Activated naive CD4-positive, alpha-beta T cell treated with anti-CD3 and anti-CD28 coated beads, Interleukin-2, amount 50 U/mL, for 24 hours (primary cell): ENCODE measurements around the gene PTDSS2.
"Not testable (repeated sequence)": the region's sequence is repeated elsewhere in the genome, so short reads cannot be mapped to it uniquely, and the experiment has no call there.

ENCODE experiments used
- H3K27ac Mint-ChIP-seq: one replicate; pipeline ENCODE4 v1.8.0; 2021; ENCODE audit warnings: mild to moderate bottlenecking, mixed read lengths
- H3K27me3 Mint-ChIP-seq: one replicate; pipeline ENCODE4 v1.8.0; 2021; ENCODE audit warnings: mixed read lengths
- H3K36me3 Mint-ChIP-seq: one replicate; pipeline ENCODE4 v1.8.0; 2021; ENCODE audit warnings: mixed read lengths
- H3K4me1 Mint-ChIP-seq: one replicate; pipeline ENCODE4 v1.8.0; 2021; ENCODE audit warnings: mixed read lengths
- H3K4me3 Mint-ChIP-seq: one replicate; pipeline ENCODE4 v1.8.0; 2021; ENCODE audit warnings: mild to moderate bottlenecking, mixed read lengths
- H3K9me3 Mint-ChIP-seq: one replicate; pipeline ENCODE4 v1.8.0; 2021; ENCODE audit warnings: mixed read lengths

The PTDSS2 gene

DNA sequence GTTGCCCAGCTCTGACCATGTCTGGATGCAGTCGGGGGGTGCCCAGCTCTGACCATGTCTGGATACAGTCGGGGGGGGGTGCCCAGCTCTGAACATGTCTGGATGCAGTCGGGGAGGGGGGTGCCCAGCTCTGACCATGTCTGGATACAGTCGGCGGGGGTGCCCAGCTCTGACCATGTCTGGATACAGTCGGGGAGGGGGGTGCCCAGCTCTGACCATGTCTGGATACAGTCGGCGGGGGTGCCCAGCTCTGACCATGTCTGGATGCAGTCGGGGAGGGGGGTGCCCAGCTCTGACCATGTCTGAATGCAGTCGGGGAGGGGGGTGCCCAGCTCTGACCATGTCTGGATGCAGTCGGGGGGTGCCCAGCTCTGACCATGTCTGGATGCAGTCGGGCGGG, 39.4 kb upstream of the PTDSS2 start:
- H3K27ac Mint-ChIP-seq, H3K9me3 Mint-ChIP-seq, H3K36me3 Mint-ChIP-seq, H3K4me3 Mint-ChIP-seq, H3K27me3 Mint-ChIP-seq: not testable (repeated sequence)
- H3K4me1 Mint-ChIP-seq, result peaks cover 32% of the 10 kb centered on the region

DNA sequence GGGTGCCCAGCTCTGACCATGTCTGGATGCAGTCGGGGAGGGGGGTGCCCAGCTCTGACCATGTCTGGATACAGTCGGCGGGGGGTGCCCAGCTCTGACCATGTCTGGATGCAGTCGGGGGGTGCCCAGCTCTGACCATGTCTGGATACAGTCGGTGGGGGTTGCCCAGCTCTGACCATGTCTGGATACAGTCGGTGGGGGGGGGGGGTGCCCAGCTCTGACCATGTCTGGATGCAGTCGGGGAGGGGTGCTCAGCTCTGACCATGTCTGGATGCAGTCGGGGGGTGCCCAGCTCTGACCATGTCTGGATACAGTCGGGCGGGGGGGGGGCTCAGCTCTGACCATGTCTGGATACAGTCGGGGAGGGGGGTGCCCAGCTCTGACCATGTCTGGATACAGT, 38.6 kb upstream of the PTDSS2 start:
- not testable (repeated sequence) for H3K9me3 Mint-ChIP-seq
- peaks cover 39% of the 10 kb centered on the region for H3K4me1 Mint-ChIP-seq

DNA sequence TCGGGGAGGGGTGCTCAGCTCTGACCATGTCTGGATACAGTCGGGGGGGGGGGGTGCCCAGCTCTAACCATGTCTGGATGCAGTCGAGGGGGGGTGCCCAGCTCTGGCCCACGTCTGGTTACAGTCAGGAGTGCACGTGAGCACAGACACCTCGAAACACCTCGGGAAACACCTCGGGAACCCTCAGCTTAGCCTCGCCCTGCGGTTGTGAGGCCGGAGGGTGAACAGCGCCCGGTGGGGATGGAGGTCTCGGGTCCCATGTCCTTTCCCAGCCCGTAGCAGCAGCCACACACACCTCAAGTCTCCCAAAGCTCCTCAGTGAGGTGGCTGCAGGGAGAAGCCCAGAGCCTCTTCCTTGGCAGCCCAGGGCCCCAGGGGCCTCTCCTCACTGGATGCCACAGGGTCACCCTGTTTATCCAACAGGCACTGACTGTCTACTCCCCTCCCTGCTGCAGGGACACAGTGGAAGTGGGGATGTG, 37.4 kb upstream of the PTDSS2 start:
- Mint-ChIP-seq H3K9me3 (no peaks in the 10 kb centered on the region), H3K27ac (no peak overlapping the region), H3K4me3 (peak overlapping the region; percentile 74), H3K27me3 (no peaks in the 10 kb centered on the region), H3K4me1 (peaks cover 40% of the 10 kb centered on the region), H3K36me3 (no peaks in the 10 kb centered on the region)

More for the DNA sequence above, 38.6 kb upstream of the PTDSS2 start:
- not testable (repeated sequence) for H3K27ac Mint-ChIP-seq, H3K27me3 Mint-ChIP-seq, H3K4me3 Mint-ChIP-seq, H3K36me3 Mint-ChIP-seq

DNA sequence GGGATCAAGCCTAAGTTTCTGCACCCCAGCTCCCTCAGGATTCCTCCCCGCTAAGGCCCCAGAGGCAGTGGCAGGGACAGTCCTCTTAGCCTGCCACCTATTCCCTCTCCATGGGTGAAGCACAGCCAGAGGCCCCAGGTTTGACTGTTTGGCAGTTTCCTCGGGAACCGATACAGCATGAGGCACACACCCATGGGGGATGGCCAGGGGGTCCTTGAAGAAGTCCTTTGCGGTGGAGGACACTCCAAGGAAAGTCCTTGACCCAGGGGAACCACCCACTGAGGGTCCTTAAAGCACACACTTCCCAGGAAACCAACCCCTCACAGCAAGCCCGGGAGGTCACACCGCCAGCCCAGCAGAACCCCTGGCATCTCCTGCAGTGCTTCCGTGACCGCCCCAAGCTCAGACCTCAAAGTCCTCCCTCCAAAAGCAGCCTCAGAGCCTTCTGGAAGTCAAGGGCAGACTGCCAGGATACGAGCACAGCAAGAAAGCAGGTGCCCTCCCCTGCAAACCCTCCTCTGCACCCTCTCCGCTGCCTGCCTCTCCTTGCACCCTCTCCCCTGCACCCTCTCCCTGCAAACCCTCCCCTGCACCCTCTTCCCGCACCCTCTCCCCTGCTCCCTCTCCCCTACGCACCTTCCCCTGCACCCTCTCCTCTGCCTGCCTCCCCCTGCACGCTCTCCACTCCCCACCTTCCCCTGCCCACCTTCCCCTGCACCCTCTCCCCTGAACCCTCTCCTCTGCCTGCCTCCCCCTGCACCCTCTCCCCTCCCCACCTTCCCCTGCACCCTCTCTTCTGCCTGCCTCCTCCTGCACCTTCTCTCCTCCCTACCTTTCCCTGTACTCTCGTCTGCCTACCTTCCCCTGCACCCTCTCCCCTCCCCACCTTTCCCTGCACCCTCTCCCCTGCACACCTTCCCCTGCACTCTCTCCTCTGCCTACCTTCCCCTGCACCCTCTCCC, 36.7 kb upstream of the PTDSS2 start:
- Mint-ChIP-seq H3K4me3 (peak overlapping the region; percentile 74), H3K9me3 (no peaks in the 10 kb centered on the region), H3K27ac (peak overlapping the region; percentile 74), H3K4me1 (peaks cover 40% of the 10 kb centered on the region), H3K27me3 (no peaks in the 10 kb centered on the region), H3K36me3 (no peaks in the 10 kb centered on the region)

DNA sequence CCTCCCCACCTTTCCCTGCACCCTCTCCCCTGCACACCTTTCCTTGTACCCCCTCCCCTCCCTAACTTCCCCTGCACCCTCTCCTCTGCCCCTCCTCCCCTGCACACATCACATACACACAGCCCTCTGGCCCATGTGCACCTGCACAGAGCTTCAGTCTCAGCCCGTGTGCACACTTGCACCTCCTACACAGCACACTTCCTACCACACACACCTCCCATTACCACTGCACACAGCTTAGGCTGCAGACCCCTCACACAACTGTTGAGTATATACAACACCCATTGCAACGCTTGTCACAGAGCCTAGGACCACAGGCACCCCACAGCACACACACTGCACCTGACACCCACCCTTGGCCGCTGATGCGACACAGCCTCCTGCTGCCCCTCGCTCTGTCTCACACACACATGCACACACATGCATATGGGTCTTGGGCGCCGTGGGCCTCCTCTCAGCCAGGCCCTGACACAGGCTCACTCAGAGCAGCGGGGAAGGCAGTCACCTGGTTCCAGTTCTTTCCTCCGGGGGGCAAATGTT, 35.7 kb upstream of the PTDSS2 start:
- H3K9me3 Mint-ChIP-seq, result no peaks in the 10 kb centered on the region
- peaks cover 38% of the 10 kb centered on the region for H3K4me1 Mint-ChIP-seq
- no peaks in the 10 kb centered on the region for H3K36me3 Mint-ChIP-seq
- no peaks in the 10 kb centered on the region for H3K27me3 Mint-ChIP-seq
- peak overlapping the region; percentile 86 for H3K27ac Mint-ChIP-seq
- H3K4me3 Mint-ChIP-seq, result peak overlapping the region; percentile 85

DNA sequence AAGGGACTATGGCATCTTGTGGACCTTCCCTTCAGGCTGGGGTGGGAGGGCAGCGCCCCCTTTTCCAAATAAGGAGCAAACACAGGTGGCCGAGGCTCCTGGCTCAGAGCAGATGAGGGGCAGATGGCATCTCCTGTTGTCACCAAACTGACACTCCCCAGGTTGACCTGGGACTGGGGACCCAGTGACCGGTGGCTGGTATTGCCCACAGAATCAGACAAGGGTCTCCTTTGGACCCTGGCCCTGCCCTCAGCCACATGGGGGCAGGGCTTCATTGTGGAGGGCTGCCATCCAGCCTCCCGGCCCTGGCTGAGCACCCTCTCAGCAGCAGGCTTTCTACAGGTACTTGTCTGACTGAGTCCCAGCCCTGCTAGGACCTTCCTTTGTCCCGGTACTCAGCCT, 34.4 kb upstream of the PTDSS2 start:
- Mint-ChIP-seq H3K9me3 (no peaks in the 10 kb centered on the region), H3K27ac (peak overlapping the region; percentile 17), H3K27me3 (no peaks in the 10 kb centered on the region), H3K36me3 (no peaks in the 10 kb centered on the region), H3K4me1 (peaks cover 33% of the 10 kb centered on the region), H3K4me3 (peak overlapping the region; percentile 85)

DNA sequence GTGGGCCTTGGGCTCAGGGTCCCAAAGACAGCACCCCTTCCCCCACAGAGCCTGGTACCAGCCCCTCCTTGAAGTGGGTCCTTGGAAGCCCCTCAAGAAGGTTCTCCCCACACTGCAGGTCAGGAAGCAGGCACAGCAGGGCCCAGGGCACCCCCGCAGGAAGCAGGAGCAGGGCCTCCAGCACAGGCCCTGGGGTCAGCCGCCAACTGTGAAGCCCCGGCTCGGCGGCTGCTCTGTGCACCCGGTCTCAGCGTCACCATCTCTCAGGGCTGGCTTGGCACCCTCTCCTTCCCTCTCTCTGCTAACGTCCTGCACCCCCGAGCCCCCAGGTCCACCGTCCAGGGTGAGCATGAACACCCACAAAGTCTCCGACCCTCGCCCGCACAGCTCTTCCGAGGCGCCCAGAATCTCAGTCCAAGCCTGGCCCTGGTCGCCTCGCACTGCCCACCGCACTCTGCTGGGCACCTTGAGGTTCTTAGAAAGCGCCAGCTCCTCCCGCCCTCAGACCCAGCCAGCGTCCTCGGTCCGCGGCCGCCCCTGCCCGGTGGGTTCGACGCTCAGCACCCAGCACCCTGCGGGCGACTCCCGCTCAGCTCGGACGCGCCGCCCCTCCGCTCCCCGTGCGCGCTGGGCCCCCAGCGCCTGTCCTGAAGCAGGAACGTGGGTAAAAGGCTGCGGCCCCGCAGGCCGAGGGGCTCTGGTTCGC, 33.9 kb upstream of the PTDSS2 start:
- Mint-ChIP-seq H3K27ac (peak overlapping the region; percentile 59), H3K36me3 (no peaks in the 10 kb centered on the region), H3K4me3 (peak overlapping the region; percentile 85), H3K4me1 (peaks cover 33% of the 10 kb centered on the region), H3K27me3 (no peaks in the 10 kb centered on the region), H3K9me3 (no peaks in the 10 kb centered on the region)

DNA sequence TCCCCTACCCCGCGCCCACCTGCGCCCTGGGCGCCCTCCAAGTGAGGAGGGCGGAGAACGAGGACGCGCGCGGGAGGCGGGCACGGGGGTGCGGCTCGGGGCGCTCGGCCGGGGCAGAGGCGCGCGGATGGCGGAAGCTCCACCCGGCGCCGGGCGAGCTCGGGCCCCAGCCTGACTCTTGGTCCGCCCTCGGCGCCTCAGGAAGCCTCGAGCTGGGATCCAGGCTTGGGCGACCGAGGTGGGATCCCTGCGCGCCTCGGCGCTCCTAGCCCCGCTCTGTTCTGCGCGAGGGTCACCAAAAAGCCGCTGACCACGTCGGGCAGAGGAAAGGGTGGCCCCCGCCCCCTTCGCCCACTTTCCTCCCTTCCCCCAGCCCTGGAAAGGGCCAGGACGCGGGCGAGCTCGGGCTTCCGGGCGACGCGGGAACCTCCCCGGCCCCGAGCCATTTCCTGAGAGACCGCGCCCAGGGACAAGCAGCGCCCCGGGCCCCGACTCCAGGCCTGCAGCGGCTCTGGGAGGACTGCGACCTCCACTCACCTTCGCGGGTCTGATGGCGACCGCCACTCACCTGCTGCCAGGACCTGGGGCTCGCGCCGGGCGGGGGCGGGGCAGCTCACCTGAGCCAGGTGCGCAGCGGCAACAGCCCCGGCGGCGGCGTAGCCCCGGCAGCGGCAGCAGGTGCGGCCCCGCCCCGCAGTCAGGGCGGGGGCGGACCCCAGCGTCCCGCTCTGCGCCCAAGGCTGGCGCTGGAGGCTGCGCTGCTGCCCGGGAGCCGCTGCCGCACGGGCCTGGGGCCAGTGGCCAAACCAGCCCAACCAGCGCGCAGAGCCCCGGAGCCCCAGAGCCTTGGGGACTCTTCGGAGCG, 33.1 kb upstream of the PTDSS2 start:
- H3K27me3 Mint-ChIP-seq, result no peaks in the 10 kb centered on the region
- no peaks in the 10 kb centered on the region for H3K9me3 Mint-ChIP-seq
- peaks cover 33% of the 10 kb centered on the region for H3K4me1 Mint-ChIP-seq
- no peaks in the 10 kb centered on the region for H3K36me3 Mint-ChIP-seq
- peak overlapping the region; percentile 85 for H3K4me3 Mint-ChIP-seq
- H3K27ac Mint-ChIP-seq, result no peak overlapping the region

DNA sequence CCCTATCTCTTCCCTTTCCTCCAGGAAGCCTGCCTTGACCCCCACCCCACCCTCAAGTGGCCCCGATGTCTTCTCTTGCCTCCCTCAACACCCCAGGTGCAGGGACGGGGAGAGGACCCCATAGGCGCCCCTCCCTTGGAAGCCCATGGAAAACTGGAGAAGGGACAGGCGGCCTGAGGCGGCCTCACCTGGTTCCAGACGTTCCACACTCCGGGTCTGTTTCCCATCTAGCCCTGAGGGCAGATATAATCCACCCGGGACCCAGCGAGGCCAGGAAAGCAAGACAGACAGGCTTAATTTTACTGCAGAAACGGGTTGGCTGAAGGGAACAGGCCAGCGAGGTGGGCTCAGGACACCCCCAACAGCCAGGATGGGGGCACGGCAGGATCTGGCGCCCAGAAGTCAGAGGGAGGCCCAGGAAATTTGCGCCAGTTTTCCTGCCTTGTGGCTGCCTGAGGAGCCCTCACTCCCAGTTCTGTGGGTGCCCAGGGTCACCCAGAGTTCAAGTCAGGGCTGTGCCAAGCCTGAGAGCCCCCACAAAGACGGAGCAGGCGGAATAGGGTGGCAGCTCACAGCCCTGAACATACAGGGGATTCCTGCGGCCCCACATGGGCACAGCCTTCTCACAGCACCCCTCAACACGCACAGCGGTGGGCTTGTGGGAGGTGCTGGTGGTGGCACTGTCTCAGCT, 32.3 kb upstream of the PTDSS2 start:
- Mint-ChIP-seq H3K4me3 (peak overlapping the region; percentile 49), H3K27me3 (no peaks in the 10 kb centered on the region), H3K36me3 (peaks cover 1% of the 10 kb centered on the region), H3K9me3 (no peaks in the 10 kb centered on the region), H3K27ac (no peak overlapping the region), H3K4me1 (peaks cover 32% of the 10 kb centered on the region)

DNA sequence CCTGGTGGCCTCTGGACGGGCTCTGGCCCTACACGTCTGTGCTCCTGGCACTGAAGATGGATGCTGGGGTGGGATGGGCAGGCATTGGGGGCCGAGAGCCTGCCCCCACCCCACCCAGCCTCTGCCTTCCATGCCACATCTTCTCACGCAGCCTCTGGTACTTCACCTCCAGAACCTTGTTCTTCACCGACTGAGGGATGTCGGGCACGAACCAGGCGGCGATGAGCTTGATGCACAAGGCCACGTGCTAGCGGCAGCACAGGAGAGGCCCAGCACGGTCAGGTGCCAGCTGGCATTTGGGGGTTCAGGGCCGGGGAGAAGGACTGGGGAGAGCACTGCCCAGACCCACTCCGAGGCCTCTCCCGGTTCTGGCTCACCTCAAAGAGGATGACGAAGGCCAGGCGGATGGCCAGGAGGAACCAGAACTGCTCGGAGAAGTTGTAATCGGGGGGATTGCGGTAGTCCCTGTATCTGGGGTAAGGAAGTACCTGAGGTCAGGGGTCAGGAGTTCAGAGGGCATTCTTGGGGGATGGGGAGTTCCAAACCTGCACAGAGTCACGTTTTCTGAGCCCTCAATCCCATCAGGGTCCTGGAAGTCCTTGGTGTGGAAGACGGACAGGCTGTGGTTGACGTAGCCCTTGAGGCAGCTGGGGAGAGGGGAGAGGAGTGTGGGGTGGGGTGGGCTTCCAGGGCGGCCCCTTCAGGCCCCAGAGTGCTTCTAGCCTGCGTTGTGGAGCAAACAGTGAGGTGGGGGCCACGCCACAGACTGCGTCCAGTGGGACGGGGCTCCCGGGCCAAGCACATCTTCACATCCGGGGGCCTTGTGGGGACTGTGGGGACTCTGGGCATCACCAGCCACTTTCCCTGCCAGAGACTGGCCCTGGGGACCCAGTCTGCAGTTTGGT, 31.5 kb upstream of the PTDSS2 start:
- peaks cover 25% of the 10 kb centered on the region for H3K4me1 Mint-ChIP-seq
- H3K27me3 Mint-ChIP-seq, result no peaks in the 10 kb centered on the region
- no peak overlapping the region for H3K4me3 Mint-ChIP-seq
- H3K9me3 Mint-ChIP-seq, result no peaks in the 10 kb centered on the region
- peak overlapping the region; percentile 30 for H3K27ac Mint-ChIP-seq
- H3K36me3 Mint-ChIP-seq, result peaks cover 3% of the 10 kb centered on the region

DNA sequence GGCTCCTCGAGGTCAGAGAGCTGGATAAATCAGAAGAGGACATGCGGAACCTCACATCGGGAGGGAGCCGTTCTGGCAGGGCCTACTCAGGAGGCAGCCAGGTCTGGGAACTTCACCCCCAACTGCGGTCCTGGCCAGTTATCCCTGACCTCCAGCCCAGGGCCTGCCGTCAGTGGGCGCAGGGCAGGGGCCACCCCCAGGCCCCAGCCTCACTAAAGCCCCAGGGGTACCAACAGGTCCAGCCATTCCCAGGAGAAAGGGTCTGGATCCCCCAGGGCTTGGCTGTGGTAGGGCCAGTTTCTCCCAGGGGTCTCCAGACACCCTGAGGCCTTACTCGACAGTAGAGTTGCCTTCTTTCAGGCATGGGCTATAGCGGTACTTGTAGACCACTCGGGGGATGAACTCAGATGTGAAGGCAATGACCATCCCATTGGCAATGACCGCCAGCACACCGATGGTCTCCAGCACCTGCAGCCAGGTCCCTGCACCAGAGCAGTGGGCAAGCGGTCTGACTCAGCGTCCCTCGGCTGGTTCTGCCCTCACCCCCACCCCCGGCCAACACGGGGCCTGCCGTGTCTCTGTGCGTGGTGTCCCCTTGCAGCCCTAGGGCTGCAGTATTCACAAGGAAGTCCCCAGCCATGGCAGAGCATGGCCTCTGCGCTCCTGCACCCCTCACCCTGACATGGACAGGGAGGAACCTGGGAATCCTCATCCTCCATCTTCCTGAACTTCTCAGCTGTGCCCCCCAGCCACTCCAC, 30.7 kb upstream of the PTDSS2 start:
- H3K9me3 Mint-ChIP-seq, result no peaks in the 10 kb centered on the region
- H3K36me3 Mint-ChIP-seq, result peaks cover 3% of the 10 kb centered on the region
- H3K4me1 Mint-ChIP-seq, result peaks cover 21% of the 10 kb centered on the region
- H3K27me3 Mint-ChIP-seq, result no peaks in the 10 kb centered on the region
- no peak overlapping the region for H3K27ac Mint-ChIP-seq
- no peak overlapping the region for H3K4me3 Mint-ChIP-seq

DNA sequence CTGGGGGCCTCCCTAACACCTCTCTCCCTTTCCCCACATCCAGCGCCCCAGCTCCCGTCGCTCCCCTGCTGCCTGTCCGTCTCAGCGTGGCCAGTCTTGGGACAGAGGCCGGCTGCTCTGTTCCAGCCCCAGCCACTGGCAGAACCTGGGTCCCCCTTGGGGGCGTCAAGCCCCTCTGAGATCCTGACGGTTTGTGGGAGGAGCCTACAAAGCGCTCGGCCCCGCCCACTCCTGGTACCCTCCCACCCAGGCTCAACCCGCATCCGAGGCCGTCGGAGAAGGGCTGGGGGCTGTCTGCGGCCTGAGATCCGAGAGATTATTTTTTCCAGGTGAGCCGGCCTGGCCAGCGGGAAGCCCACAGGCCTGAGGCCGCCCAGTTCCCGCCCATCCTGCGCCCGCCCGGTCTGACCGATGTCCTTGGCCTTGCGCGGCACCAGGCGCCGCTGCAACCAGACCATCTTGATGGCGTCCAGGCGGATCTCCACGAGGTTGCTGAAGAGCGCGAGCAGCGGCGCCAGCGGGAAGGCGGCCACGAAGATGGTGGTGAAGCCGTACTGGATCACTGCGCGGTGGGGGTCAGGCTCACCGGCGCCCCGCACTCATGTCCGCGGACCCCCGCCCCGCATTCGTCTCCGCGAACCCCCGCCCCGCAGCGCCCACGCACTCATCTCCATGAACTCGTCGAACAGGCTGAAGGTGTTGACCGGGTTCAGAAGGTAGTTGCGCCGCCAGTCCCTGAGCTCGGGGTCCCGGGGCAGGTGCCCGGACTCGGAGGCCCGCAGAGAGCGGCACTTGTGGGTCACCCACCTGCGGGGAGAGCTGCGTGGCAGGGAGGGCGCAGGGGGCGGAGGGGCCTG, 29.8 kb upstream of the PTDSS2 start:
- Mint-ChIP-seq H3K27me3 (no peaks in the 10 kb centered on the region), H3K9me3 (no peaks in the 10 kb centered on the region), H3K36me3 (peaks cover 4% of the 10 kb centered on the region), H3K27ac (no peak overlapping the region), H3K4me3 (no peak overlapping the region), H3K4me1 (peaks cover 15% of the 10 kb centered on the region)

DNA sequence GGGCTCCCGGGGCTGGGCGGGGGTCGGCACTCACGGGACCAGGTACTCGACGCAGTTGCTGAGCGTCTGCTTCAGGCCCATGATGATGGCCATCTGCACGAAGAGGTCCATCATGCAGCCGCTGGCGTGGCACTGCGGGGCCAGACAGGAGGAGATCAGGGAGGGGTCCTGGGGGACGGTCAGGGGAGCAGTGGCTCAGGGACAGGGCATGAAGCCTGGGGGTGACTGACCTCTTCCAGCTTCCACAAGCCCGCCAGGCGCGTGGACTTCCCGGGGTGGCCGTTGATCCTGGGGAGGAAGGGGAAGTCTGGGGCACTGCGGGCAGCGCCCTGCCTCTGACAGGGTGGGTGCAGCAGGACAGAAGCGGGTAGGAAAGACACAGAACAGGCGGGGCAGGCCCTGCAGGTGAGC, 29.2 kb upstream of the PTDSS2 start:
- H3K9me3 Mint-ChIP-seq, result no peaks in the 10 kb centered on the region
- no peaks in the 10 kb centered on the region for H3K27me3 Mint-ChIP-seq
- H3K4me1 Mint-ChIP-seq, result peaks cover 9% of the 10 kb centered on the region
- no peak overlapping the region for H3K27ac Mint-ChIP-seq
- H3K4me3 Mint-ChIP-seq, result no peak overlapping the region
- H3K36me3 Mint-ChIP-seq, result peaks cover 6% of the 10 kb centered on the region
